ENCODE measurements around the gene GAB4.

The GAB4 gene

DNA sequence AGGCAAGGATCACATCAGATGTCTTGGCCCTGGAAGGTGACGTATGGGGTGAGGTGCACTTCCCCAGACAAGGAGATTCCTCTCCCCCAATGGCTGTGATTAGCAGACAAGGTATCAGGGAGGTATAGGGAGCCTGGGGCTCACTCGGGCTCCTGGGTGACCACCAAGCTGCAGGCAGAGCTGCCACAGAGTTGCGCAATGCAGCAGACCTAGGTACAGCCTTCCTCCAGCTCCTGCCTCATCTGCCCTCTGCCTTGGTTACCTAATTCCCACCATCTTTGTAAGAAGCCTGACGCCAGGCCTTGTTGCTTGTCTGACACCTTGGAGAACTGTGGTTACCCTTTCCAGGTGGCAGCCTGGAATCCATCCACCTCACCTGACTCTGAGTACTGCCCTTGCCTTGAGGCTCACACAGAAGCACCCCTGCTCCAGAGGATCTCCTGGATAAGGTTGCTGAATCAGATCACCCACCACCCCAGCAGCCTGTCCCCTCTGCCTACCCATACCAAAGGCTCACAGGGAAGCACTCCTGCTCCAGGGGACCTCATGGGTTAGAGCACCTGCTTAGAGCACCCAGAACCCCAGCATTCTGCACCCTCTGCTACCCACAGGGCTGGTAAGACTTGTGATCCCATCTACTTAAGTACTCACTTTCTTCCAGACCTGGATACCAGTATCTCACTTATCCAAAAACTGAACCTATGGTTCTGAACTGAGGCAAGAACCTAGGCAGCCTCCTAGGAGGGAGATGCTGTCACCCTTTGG lies 40.4 kb downstream of the GAB4 start:
- no peaks in the 10 kb centered on the region for H3K36me3 ChIP-seq (ENCODE audit: control insufficient read depth in 2 of 2, insufficient read depth in 1 of 2, low read length in 2 of 2)
- no peaks in the 10 kb centered on the region for H3K9me3 ChIP-seq (ENCODE audit: control insufficient read depth, insufficient read depth, low read depth, low read length)
- TF ChIP-seq ZNF768 (tag by site-specific recombination; IDR thresholded peaks at IDR 0.05) (no peak), ZNF214 (tag by site-specific recombination; IDR thresholded peaks at IDR 0.05; ENCODE audit: borderline replicate concordance) (no peak)
- TF ChIP-seq, protein P1, sequence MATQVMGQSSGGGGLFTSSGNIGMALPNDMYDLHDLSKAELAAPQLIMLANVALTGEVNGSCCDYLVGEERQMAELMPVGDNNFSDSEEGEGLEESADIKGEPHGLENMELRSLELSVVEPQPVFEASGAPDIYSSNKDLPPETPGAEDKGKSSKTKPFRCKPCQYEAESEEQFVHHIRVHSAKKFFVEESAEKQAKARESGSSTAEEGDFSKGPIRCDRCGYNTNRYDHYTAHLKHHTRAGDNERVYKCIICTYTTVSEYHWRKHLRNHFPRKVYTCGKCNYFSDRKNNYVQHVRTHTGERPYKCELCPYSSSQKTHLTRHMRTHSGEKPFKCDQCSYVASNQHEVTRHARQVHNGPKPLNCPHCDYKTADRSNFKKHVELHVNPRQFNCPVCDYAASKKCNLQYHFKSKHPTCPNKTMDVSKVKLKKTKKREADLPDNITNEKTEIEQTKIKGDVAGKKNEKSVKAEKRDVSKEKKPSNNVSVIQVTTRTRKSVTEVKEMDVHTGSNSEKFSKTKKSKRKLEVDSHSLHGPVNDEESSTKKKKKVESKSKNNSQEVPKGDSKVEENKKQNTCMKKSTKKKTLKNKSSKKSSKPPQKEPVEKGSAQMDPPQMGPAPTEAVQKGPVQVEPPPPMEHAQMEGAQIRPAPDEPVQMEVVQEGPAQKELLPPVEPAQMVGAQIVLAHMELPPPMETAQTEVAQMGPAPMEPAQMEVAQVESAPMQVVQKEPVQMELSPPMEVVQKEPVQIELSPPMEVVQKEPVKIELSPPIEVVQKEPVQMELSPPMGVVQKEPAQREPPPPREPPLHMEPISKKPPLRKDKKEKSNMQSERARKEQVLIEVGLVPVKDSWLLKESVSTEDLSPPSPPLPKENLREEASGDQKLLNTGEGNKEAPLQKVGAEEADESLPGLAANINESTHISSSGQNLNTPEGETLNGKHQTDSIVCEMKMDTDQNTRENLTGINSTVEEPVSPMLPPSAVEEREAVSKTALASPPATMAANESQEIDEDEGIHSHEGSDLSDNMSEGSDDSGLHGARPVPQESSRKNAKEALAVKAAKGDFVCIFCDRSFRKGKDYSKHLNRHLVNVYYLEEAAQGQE (tag by site-specific recombination; IDR thresholded peaks at IDR 0.05) = no peak
- ChIA-PET POLR2A (no interaction called here), CTCF (no interaction called here)
- H3K4me1 ChIP-seq (ENCODE audit: control insufficient read depth, insufficient read depth, low read length) = no peaks in the 10 kb centered on the region
- no peak overlapping the region for H3K4me3 ChIP-seq (ENCODE audit: low read depth, low read length)
- H3K27ac ChIP-seq (ENCODE audit: extremely low read depth, low read depth, low read length) = no peak overlapping the region

DNA sequence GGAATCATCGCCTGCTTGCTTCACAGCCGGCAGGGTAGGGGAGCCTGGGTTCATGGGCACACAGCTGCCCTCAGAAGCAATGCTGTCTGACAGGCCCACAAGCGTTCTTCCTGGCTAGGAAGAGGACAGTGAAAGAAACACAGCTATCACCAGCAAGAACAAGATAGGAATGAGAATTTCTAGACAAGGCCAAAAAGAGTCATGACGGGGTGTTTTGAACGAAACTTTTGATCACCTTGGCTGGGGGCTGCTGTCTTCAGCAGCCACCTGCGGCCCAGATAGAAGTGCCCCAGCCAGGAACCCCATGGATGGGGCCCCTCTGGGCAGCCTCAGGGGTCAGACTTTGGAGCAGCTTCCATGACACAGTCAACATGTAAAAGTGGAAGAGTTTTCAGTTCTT lies 41.8 kb downstream of the GAB4 start:
- no peak overlapping the region for H3K4me3 ChIP-seq (ENCODE audit: low read depth, low read length)
- CTCF ChIA-PET = interaction anchor here (1.5 kb wide), 1 partner anchor 92 kb away, joined by 3 read pairs; no protein-coding TSS in a partner anchor
- POLR2A ChIA-PET = no interaction called here
- H3K36me3 ChIP-seq (ENCODE audit: control insufficient read depth in 2 of 2, insufficient read depth in 1 of 2, low read length in 2 of 2) = no peaks in the 10 kb centered on the region
- no peaks in the 10 kb centered on the region for H3K9me3 ChIP-seq (ENCODE audit: control insufficient read depth, insufficient read depth, low read depth, low read length)
- H3K4me1 ChIP-seq (ENCODE audit: control insufficient read depth, insufficient read depth, low read length) = no peaks in the 10 kb centered on the region
- no peak overlapping the region for H3K27ac ChIP-seq (ENCODE audit: extremely low read depth, low read depth, low read length)
- TF ChIP-seq, protein P2, sequence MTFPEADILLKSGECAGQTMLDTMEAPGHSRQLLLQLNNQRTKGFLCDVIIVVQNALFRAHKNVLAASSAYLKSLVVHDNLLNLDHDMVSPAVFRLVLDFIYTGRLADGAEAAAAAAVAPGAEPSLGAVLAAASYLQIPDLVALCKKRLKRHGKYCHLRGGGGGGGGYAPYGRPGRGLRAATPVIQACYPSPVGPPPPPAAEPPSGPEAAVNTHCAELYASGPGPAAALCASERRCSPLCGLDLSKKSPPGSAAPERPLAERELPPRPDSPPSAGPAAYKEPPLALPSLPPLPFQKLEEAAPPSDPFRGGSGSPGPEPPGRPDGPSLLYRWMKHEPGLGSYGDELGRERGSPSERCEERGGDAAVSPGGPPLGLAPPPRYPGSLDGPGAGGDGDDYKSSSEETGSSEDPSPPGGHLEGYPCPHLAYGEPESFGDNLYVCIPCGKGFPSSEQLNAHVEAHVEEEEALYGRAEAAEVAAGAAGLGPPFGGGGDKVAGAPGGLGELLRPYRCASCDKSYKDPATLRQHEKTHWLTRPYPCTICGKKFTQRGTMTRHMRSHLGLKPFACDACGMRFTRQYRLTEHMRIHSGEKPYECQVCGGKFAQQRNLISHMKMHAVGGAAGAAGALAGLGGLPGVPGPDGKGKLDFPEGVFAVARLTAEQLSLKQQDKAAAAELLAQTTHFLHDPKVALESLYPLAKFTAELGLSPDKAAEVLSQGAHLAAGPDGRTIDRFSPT (tag by site-specific recombination; IDR thresholded peaks at IDR 0.05) = no peak
- no peak for TF ChIP-seq ZNF701 (tag by site-specific recombination; IDR thresholded peaks at IDR 0.05)
- TF ChIP-seq, protein P3, sequence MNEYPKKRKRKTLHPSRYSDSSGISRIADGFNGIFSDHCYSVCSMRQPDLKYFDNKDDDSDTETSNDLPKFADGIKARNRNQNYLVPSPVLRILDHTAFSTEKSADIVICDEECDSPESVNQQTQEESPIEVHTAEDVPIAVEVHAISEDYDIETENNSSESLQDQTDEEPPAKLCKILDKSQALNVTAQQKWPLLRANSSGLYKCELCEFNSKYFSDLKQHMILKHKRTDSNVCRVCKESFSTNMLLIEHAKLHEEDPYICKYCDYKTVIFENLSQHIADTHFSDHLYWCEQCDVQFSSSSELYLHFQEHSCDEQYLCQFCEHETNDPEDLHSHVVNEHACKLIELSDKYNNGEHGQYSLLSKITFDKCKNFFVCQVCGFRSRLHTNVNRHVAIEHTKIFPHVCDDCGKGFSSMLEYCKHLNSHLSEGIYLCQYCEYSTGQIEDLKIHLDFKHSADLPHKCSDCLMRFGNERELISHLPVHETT (tag by site-specific recombination; IDR thresholded peaks at IDR 0.05) = no peak
- no peak for TF ChIP-seq SP3 (tag by site-specific recombination; IDR thresholded peaks at IDR 0.05)
- TF ChIP-seq, protein P4, sequence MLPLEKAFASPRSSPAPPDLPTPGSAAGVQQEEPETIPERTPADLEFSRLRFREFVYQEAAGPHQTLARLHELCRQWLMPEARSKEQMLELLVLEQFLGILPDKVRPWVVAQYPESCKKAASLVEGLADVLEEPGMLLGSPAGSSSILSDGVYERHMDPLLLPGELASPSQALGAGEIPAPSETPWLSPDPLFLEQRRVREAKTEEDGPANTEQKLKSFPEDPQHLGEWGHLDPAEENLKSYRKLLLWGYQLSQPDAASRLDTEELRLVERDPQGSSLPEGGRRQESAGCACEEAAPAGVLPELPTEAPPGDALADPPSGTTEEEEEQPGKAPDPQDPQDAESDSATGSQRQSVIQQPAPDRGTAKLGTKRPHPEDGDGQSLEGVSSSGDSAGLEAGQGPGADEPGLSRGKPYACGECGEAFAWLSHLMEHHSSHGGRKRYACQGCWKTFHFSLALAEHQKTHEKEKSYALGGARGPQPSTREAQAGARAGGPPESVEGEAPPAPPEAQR (tag by site-specific recombination; IDR thresholded peaks at IDR 0.05) = no peak
- TF ChIP-seq ZNF426 (tag by site-specific recombination; IDR thresholded peaks at IDR 0.05) = no peak
- TF ChIP-seq, protein P5, sequence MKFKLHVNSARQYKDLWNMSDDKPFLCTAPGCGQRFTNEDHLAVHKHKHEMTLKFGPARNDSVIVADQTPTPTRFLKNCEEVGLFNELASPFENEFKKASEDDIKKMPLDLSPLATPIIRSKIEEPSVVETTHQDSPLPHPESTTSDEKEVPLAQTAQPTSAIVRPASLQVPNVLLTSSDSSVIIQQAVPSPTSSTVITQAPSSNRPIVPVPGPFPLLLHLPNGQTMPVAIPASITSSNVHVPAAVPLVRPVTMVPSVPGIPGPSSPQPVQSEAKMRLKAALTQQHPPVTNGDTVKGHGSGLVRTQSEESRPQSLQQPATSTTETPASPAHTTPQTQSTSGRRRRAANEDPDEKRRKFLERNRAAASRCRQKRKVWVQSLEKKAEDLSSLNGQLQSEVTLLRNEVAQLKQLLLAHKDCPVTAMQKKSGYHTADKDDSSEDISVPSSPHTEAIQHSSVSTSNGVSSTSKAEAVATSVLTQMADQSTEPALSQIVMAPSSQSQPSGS (tag by site-specific recombination; IDR thresholded peaks at IDR 0.05; ENCODE audit: low read depth) = no peak
- TF ChIP-seq ZNF48 (tag by site-specific recombination; IDR thresholded peaks at IDR 0.05) = no peak
- TF ChIP-seq ZNF843 (tag by site-specific recombination; IDR thresholded peaks at IDR 0.05) = no peak
- no peak for TF ChIP-seq ZNF610 (tag by site-specific recombination; IDR thresholded peaks at IDR 0.05; ENCODE audit: borderline replicate concordance)
- TF ChIP-seq, protein P6, sequence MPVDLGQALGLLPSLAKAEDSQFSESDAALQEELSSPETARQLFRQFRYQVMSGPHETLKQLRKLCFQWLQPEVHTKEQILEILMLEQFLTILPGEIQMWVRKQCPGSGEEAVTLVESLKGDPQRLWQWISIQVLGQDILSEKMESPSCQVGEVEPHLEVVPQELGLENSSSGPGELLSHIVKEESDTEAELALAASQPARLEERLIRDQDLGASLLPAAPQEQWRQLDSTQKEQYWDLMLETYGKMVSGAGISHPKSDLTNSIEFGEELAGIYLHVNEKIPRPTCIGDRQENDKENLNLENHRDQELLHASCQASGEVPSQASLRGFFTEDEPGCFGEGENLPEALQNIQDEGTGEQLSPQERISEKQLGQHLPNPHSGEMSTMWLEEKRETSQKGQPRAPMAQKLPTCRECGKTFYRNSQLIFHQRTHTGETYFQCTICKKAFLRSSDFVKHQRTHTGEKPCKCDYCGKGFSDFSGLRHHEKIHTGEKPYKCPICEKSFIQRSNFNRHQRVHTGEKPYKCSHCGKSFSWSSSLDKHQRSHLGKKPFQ (tag by site-specific recombination; IDR thresholded peaks at IDR 0.05) = no peak
- TF ChIP-seq, protein P7, sequence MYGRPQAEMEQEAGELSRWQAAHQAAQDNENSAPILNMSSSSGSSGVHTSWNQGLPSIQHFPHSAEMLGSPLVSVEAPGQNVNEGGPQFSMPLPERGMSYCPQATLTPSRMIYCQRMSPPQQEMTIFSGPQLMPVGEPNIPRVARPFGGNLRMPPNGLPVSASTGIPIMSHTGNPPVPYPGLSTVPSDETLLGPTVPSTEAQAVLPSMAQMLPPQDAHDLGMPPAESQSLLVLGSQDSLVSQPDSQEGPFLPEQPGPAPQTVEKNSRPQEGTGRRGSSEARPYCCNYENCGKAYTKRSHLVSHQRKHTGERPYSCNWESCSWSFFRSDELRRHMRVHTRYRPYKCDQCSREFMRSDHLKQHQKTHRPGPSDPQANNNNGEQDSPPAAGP (tag by site-specific recombination; IDR thresholded peaks at IDR 0.05) = no peak
- TF ChIP-seq GLI2 (tag by site-specific recombination; IDR thresholded peaks at IDR 0.05; ENCODE audit: borderline replicate concordance, low read depth) = no peak
- no peak for TF ChIP-seq ZXDB (tag by site-specific recombination; IDR thresholded peaks at IDR 0.05)
- TF ChIP-seq ZNF677 (tag by site-specific recombination; IDR thresholded peaks at IDR 0.05) = no peak
- no peak for TF ChIP-seq ZNF658 (tag by site-specific recombination; IDR thresholded peaks at IDR 0.05)
- TF ChIP-seq ZNF335 (tag by site-specific recombination; conservative IDR thresholded peaks at IDR 0.05) = no peak
- TF ChIP-seq SP2 (tag by site-specific recombination; IDR thresholded peaks at IDR 0.05) = no peak
